ENCODE measurements around the gene SECISBP2L.

- TF ChIP-seq CTCF (IDR thresholded peaks at IDR 0.05; ENCODE audit: insufficient read depth, low read length, poor library complexity, severe bottlenecking) = no peak
- no peak for TF ChIP-seq EZH2phosphoT487 (conservative IDR thresholded peaks at IDR 0.05; ENCODE audit: low read length)
Observed at GRCh38 chr15:49063402-49064280, 17.4 kb upstream of the SECISBP2L start.
